ENCODE data around the gene ROCK2. TPM values are rescaled to one million over a fixed set of nuclear protein-coding genes. Genes with fewer than 3 reads are reported as not detected.

Gene ROCK2
- polyA plus RNA-seq, 1 of the 3 experiments (the other 2 are of a cell fraction) = 4.2 TPM

DNA sequence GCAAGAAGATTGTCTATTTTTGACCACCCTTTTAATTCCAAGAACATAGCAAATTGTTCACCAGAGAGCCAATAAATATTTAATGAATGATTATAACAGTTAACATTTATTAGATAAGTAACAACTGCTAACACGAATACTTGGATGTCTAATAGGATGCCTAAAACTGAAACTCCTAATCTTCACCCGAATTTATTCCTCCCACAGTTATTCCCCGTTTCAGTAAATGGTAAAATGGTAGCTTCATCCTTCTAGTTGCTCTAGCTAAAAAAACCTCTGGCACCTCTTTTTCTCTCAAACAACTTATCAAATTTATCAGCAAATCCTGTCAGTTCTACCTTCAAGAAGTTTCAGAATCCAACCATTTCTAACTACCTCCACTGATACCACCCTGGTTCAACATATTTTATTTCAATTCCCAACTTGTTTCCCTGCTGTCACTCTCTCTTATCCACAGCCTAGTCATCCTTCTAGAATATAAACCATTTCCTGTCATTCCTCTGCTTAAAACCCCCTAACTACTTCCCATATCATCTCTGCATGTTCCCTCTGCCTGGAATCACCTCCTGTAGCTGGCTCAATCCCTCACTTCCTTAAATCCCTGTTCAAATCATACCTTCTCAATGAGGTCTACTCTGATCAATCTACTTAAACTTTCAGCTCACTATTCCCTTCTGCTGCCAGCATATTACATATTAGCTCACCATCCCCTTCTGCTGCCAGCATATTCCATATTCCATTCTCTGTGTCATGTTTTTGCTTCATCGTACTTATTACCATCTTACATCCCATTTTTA, 93.8 kb downstream of the ROCK2 start:
- Histone ChIP-seq H3K4me1 (ENCODE audit: control insufficient read depth in 1 of 2, insufficient read depth in 2 of 2, low read depth in 1 of 2, low read length in 1 of 2) (peaks cover 0 to 5% of the 10 kb centered on the region in 2 experiments; a peak in 1 of 4 replicates), H3K27me3 (ENCODE audit: insufficient read depth) (no peaks in the 10 kb centered on the region), H3K36me3 (replicated peaks in 1 of 2; ENCODE audit: control insufficient read depth in 1 of 2, insufficient read depth in 2 of 2, low read length in 1 of 2) (peaks cover 8 to 23% of the 10 kb centered on the region in 2 experiments), H4K20me1 (ENCODE audit: insufficient read depth) (peaks cover 21% of the 10 kb centered on the region), H3K9me3 (no peaks in the 10 kb centered on the region), H3K79me2 (ENCODE audit: insufficient read depth) (peaks cover 63% of the 10 kb centered on the region), H2AFZ (ENCODE audit: low read depth) (no peak overlapping the region), H3K4me2 (no peak overlapping the region), H3K27ac (ENCODE audit: low read depth in 2 of 2, low read length in 1 of 2) (peak overlapping the region in 1 of 2 experiments; percentile 11; a peak in 1 of 4 replicates), H3K9ac (no peak overlapping the region), H3K4me3 (ENCODE audit: low read depth in 2 of 2, low read length in 1 of 2) (no peak overlapping the region), H3F3A (replicated peaks; ENCODE audit: insufficient read depth) (peaks cover 4% of the 10 kb centered on the region), H3K9me2 (no peaks in the 10 kb centered on the region)
- WGBS (ENCODE audit: low lambda C conversion rate) = 92% methylated on average over 4 of the region's 4 CpGs
- no peak for TF ChIP-seq GABPA (IDR thresholded peaks at IDR 0.05; ENCODE audit: low read depth)
- no peak for TF ChIP-seq RAD21 (IDR thresholded peaks at IDR 0.05; ENCODE audit: low read length)
- 0 out of 2 replicates have a peak, but pooled peaks have one; percentile 15 for TF ChIP-seq TCF12 (IDR thresholded peaks at IDR 0.05)
- TF ChIP-seq, protein P1, sequence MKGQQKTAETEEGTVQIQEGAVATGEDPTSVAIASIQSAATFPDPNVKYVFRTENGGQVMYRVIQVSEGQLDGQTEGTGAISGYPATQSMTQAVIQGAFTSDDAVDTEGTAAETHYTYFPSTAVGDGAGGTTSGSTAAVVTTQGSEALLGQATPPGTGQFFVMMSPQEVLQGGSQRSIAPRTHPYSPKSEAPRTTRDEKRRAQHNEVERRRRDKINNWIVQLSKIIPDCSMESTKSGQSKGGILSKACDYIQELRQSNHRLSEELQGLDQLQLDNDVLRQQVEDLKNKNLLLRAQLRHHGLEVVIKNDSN (IDR thresholded peaks at IDR 0.05; ENCODE audit: borderline replicate concordance, low read depth) = no peak
- TF ChIP-seq, protein P2, sequence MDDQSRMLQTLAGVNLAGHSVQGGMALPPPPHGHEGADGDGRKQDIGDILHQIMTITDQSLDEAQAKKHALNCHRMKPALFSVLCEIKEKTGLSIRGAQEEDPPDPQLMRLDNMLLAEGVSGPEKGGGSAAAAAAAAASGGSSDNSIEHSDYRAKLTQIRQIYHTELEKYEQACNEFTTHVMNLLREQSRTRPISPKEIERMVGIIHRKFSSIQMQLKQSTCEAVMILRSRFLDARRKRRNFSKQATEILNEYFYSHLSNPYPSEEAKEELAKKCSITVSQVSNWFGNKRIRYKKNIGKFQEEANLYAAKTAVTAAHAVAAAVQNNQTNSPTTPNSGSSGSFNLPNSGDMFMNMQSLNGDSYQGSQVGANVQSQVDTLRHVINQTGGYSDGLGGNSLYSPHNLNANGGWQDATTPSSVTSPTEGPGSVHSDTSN (IDR thresholded peaks at IDR 0.05) = peak; percentile 39
- TF ChIP-seq, protein P3, sequence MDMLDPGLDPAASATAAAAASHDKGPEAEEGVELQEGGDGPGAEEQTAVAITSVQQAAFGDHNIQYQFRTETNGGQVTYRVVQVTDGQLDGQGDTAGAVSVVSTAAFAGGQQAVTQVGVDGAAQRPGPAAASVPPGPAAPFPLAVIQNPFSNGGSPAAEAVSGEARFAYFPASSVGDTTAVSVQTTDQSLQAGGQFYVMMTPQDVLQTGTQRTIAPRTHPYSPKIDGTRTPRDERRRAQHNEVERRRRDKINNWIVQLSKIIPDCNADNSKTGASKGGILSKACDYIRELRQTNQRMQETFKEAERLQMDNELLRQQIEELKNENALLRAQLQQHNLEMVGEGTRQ (IDR thresholded peaks at IDR 0.05; ENCODE audit: borderline replicate concordance, low read depth, low read length) = no peak
- POLR2A ChIA-PET = interaction anchor here (0.6 kb wide), 1 partner anchor 13 kb away, joined by 3 read pairs; no protein-coding TSS in a partner anchor
- CTCF ChIA-PET = interaction anchor here (0.6 to 1.9 kb wide), 4 partner anchors 11 to 334 kb away, joined by 3 to 9 read pairs (median 3); no protein-coding TSS in a partner anchor
- no peak for DNase-seq

DNA sequence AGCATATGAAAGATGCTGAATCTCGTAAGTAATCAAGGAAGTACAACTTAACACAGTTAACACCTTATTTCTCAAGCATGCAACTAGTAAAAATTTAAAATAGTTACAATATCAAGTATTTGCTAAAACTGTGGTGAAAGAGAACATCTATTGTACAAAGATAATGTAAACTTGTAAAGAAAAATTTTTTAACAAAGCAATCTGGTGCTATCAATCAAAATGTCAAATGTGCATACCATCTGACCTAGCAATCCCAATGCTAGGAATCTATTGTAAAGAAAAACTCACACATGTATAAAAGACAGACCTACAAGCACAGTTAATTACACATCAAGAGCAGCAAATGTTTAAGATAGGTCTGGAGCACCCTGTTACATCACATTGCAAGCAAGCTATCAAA, 99.1 kb downstream of the ROCK2 start:
- H3F3A ChIP-seq (replicated peaks; ENCODE audit: insufficient read depth) = peaks cover 13% of the 10 kb centered on the region
- TF ChIP-seq, protein P2 (IDR thresholded peaks at IDR 0.05) = peak; percentile 73
- TF ChIP-seq, protein P3 (IDR thresholded peaks at IDR 0.05; ENCODE audit: borderline replicate concordance, low read depth, low read length) = no peak
- H3K36me3 ChIP-seq (replicated peaks in 1 of 2; ENCODE audit: control insufficient read depth in 1 of 2, insufficient read depth in 2 of 2, low read length in 1 of 2) = peaks cover 8 to 31% of the 10 kb centered on the region in 2 experiments
- CTCF ChIA-PET = no interaction called here
- no peak for DNase-seq
- POLR2A ChIA-PET = no interaction called here
- 94% methylated on average over 1 of the region's 1 CpG for WGBS (ENCODE audit: low lambda C conversion rate)
- 0 out of 4 replicates have a peak overlapping the region, but pooled peaks of 1 of the 2 experiments have one; percentile 2 for H3K27ac ChIP-seq (ENCODE audit: low read depth in 2 of 2, low read length in 1 of 2)
- no peak overlapping the region for H2AFZ ChIP-seq (ENCODE audit: low read depth)
- H3K27me3 ChIP-seq (ENCODE audit: insufficient read depth) = no peaks in the 10 kb centered on the region
- H3K4me2 ChIP-seq = no peak overlapping the region
- no peak overlapping the region for H3K4me3 ChIP-seq (ENCODE audit: low read depth in 2 of 2, low read length in 1 of 2)
- H3K79me2 ChIP-seq (ENCODE audit: insufficient read depth) = peaks cover 64% of the 10 kb centered on the region
- no peaks in the 10 kb centered on the region for H3K9me3 ChIP-seq
- H3K9ac ChIP-seq = no peak overlapping the region
- no peaks in the 10 kb centered on the region for H4K20me1 ChIP-seq (ENCODE audit: insufficient read depth)
- H3K9me2 ChIP-seq = no peaks in the 10 kb centered on the region
- peaks cover 0 to 5% of the 10 kb centered on the region in 2 experiments; a peak in 2 of 4 replicates for H3K4me1 ChIP-seq (ENCODE audit: control insufficient read depth in 1 of 2, insufficient read depth in 2 of 2, low read depth in 1 of 2, low read length in 1 of 2)

Measured in SK-N-SH (cell line).